WI38 (cell line): ENCODE data around the gene IL12B.
"Not testable (repeated sequence)": the region's sequence is repeated elsewhere in the genome, so short reads cannot be mapped to it uniquely, and the experiment has no call there.

Experiments used
- H3K4me3 ChIP-seq: 2 replicates; pipeline ENCODE4 v1.5.1; 2011; ENCODE audit warnings: low read depth, mild to moderate bottlenecking, control low read depth, low read length
- TF ChIP-seq, protein P1 (sequence below): IDR thresholded peaks from 2 replicates; pipeline ENCODE4 v1.5.1; 2012; ENCODE audit warnings: low read depth, mild to moderate bottlenecking, control low read depth, low read length

Gene IL12B

DNA sequence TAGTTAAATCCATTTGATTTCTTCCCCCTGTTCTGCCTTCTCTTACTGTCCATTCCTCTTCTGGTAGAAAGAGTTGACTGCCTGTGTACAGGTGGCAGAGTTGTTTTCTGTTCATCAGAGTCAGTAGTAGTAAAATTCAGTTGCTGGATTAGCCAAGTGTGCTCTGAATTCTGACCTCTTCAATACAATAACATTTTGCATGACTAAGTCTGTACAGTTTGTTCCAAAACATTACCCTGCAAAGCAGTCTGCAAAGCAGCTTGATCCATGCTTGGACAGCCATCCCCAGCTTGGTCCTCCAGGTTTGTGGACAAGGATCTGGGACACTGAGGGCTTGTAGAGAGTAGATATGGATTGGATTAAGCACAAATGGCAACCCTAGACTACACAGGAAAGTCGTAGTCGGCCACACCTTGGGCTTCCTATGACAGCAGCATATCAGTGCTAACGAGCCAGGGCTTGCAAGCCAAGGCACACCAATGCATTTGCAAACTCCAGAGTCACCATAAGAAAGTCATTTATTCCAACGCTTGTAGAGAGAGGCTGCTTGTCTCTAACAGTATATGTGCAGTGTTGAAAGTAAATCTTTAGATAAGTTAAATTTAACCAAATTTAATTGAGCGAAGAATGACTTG, 25.2 kb downstream of the IL12B start:
- TF ChIP-seq, protein P1, sequence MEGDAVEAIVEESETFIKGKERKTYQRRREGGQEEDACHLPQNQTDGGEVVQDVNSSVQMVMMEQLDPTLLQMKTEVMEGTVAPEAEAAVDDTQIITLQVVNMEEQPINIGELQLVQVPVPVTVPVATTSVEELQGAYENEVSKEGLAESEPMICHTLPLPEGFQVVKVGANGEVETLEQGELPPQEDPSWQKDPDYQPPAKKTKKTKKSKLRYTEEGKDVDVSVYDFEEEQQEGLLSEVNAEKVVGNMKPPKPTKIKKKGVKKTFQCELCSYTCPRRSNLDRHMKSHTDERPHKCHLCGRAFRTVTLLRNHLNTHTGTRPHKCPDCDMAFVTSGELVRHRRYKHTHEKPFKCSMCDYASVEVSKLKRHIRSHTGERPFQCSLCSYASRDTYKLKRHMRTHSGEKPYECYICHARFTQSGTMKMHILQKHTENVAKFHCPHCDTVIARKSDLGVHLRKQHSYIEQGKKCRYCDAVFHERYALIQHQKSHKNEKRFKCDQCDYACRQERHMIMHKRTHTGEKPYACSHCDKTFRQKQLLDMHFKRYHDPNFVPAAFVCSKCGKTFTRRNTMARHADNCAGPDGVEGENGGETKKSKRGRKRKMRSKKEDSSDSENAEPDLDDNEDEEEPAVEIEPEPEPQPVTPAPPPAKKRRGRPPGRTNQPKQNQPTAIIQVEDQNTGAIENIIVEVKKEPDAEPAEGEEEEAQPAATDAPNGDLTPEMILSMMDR = no peak
- no peak overlapping the region for H3K4me3 ChIP-seq

DNA sequence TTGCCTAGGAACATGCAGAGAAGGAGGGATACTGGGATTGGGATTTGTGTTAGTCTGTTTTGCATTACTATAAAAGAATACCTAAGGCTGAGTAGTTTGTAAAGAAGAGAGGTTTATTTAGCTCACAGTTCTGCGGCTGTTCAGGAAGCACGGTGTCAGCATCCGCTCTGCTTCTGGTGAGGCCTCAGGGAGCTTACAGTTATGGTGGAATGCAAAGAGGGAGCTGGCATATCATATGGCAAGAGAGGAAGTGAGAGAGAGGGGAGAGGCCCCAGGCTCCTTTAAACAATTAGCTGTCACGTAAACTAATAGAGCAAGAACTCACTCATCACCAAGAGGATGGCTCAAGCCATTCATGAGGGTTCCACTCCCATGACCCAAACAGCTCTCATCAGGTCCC, 27.0 kb downstream of the IL12B start:
- no peak overlapping the region for H3K4me3 ChIP-seq
- TF ChIP-seq, protein P1 = no peak

DNA sequence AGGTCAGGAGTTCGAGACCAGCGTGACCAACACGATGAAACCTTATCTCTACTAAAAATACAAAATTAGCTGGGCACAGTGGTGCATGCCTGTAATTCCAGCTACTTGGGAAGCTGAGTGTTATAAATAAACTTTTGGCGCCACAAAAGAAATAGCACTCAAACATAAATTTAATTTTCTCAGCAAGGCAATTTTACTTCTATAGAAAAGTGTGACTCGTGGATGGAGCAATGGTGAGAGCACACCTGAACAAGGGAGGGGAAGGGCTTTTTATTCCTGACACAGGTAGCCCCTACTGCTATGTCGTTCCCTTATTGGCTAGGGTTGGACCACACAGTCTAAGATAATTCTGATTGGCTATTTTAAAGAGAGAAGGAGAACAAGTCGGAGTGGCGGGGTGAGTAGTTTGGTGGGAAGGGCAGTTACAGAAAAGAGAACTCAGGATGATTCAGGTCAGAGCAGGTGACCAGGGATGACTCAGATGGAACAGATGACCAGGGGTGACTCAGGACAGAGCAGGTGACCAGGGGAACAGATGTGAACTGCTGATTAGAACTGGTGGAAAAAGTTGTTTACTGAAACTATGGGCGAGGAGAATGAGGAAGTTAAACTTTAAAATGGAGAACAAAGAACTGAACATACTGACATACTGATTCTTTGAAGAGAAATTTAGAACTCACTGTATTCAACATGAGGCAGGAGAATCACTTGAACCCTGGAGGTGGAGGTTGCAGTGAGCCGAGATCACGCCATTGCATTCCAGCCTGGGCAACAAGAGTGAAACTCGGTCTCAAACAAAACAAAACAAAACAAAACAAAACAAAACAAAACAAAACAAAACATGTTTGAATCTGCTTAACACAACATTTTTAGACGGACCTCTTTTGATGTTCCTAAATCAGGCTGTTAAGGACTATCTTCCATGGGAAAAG, 28.1 kb downstream of the IL12B start:
- H3K4me3 ChIP-seq = not testable (repeated sequence)

DNA sequence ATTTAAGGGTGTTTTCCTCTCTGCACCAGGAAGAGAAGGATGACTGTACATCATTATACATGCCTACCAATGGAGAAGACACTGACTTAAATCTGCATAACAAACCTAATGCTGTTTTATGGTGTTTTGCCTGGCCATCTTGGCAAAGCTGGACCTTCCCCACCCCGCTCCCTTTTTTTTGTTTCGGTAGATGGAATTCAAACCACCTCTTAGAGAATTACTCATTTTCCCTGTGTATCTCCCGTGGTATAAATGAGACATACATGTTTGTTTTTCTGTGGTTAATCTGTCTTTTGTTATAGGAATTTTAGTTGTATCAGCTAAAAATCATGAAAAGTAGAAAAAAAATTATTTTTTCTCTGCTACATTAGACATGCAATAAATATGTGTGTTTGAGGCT, 28.8 kb downstream of the IL12B start:
- TF ChIP-seq, protein P1 = no peak
- no peak overlapping the region for H3K4me3 ChIP-seq

DNA sequence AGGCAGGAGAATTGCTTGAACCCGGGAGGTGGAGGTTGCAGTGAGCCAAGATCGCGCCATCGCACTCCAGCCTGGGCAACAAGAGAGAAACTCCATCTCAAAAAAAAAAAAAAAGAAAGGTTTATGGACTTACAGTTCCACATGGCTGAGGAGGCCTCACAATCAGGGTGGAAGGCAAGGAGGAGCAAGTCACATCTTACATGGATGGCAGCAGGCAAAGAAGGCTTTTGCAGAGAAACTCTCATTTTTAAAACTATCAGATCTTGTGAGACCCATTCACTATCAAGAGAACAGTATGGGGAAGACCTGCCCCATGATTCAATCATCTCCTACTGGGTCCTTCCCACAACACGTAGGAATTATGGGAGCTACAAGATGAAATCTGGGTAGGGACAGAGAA, 33.0 kb downstream of the IL12B start:
- H3K4me3 ChIP-seq = not testable (repeated sequence)

DNA sequence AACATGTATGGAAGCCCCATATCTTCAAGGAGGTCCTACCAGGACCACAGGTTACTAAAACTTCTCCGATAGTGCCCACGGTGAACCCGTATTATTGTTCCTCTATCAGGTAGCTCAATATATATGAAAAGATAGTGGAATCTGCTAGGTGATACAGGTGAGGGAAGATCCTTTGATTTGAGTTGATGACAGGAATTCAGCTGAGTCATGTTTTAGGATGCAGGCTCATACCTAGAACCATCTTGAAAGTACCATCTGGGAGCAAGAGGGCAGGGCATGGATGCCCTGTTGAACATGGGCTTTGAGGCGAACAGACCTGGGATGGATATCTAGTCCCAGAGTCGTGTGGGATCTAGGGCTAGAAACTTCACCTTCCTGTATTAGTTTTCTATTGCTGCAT, 35.4 kb downstream of the IL12B start:
- H3K4me3 ChIP-seq = no peak overlapping the region
- TF ChIP-seq, protein P1 = no peak

DNA sequence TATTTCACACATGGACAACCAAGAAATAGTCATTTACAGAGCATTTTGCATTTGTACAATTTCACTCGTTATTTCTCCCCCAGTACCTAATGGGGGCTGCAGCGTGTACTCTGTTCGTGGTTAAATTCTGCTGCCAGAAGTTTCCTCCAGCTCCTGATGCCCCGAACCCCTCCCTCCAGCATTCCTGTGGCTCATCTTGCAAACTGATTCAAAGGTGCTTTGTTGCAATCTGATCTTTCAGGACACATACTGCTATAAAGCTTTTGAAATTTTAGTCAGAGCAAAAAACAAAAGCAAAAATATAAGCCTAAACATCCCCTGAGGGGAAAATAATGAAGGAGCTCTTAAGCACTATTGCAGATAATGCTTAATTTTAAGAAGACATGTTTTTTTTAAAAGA, 39.5 kb downstream of the IL12B start:
- TF ChIP-seq, protein P1 = no peak
- no peak overlapping the region for H3K4me3 ChIP-seq

DNA sequence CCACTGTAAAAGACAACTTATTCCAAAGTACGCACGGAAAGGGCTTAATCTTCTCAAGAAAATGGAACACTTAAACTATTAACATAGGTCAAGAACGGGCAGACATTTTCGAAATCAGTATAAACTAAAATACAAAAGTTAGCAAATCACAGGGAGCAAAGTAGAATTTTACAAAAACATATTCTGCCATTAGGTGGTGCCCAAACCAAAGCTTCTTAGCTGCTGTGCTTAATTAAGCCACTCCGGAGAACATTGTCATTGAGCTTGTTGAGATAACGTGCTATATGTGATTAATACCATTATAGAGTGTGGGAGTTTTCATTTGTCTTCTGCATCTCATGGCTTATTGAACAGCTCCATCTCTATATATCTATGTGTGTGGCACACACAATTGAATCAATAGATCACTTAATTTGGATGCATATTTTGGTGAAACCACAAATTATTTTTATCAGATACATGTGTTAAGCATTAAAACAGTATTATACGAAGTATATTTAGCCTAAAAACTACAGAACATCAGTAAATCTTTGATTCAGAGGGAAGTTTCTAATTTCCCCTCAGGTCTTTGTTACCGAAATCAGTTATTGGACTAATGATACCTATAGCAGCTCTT, 43.8 kb downstream of the IL12B start:
- TF ChIP-seq, protein P1 = peak; percentile 14; the same call in 1 of the 2 replicates
- H3K4me3 ChIP-seq = no peak overlapping the region
